ENCODE data around the gene PLPP1. TPM values are rescaled to one million over a fixed set of nuclear protein-coding genes. Genes with fewer than 3 reads are reported as not detected.

The PLPP1 gene
- total and polyA plus RNA-seq, 2 of the 8 experiments (the other 6 are each of a cell fraction or from before 2014, with no cell fraction given): 43.7 to 91.3 TPM

DNA sequence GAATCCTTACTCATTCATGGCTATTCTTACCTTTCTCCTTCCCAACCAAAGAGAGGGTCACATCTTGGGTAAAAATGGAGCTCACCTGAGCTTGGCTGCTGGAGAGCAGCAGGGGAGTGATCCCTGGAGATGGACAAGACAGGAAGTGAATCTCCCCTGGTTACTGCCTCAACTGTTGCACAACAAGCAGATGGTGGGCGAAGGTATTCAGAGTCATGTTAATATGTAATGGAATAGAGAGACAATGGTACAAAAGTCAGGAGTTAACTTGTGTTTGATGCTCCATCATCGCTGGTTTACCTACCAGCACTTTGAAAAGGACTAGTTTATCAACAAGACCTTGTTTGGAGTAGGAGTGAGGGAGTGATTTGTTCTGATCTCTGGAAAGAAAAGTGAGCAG lies 13.0 kb upstream of the PLPP1 start:
- WGBS, 2 experiments (ENCODE audit: extremely low coverage in 1 of 2, insufficient coverage in 1 of 2, insufficient read length in 1 of 2, insufficient replicate concordance in 2 of 2, low coverage in 1 of 2, low lambda C conversion rate in 2 of 2, missing lambda C conversion rate in 1 of 2): 97% methylated on average over 2 of the region's 2 CpGs; no CpG with 5 or more reads in 1 of the 2 experiments
- Histone ChIP-seq H2BK5ac (ENCODE audit: low read depth, low read length) (no peak overlapping the region), H4K8ac (ENCODE audit: extremely low read depth, insufficient read depth, low read length) (no peak overlapping the region), H3K27me3 (replicated peaks in 1 of 4; ENCODE audit: control insufficient read depth in 3 of 4, extremely low read depth in 1 of 4, insufficient read depth in 3 of 4, low read length in 3 of 4) (no peaks in the 10 kb centered on the region), H3K79me2 (ENCODE audit: control insufficient read depth in 1 of 2, insufficient read depth in 2 of 2, low read length in 2 of 2) (no peaks in the 10 kb centered on the region), H4K5ac (ENCODE audit: insufficient read length, low read depth, low read length) (no peak overlapping the region), H4K20me1 (replicated peaks in 1 of 2; ENCODE audit: control insufficient read depth in 1 of 2, insufficient read depth in 2 of 2, low read length in 2 of 2) (no peaks in the 10 kb centered on the region), H3K4me1 (replicated peaks in 1 of 4; ENCODE audit: control insufficient read depth in 3 of 4, insufficient read depth in 4 of 4, low read length in 3 of 4) (0 out of 7 replicates have a peak, but pooled peaks cover 0 to 4% (median 0%) of the 10 kb centered on the region in 4 experiments), H3K23ac (ENCODE audit: insufficient read length) (no peak overlapping the region), H2BK20ac (ENCODE audit: low read length) (no peak overlapping the region), H3K79me1 (ENCODE audit: low read depth, low read length) (no peaks in the 10 kb centered on the region), H2AFZ (ENCODE audit: low read length) (no peak overlapping the region), H3K9ac (replicated peaks in 1 of 4; ENCODE audit: extremely low read depth in 1 of 4, low read depth in 3 of 4, low read length in 3 of 4) (no peak overlapping the region), H3K36me3 (ENCODE audit: control insufficient read depth in 2 of 4, insufficient read depth in 4 of 4, low read length in 3 of 4) (no peaks in the 10 kb centered on the region), H3K4ac (replicated peaks; ENCODE audit: insufficient read length, low read depth, low read length) (no peak overlapping the region), H2AK5ac (ENCODE audit: low read depth, low read length) (no peak overlapping the region), H2BK12ac (ENCODE audit: low read depth, low read length) (no peak overlapping the region), H4K91ac (replicated peaks; ENCODE audit: insufficient read length, low read length) (no peak overlapping the region), H2BK15ac (ENCODE audit: low read length) (no peak overlapping the region), H3K23me2 (ENCODE audit: low read depth, low read length) (no peaks in the 10 kb centered on the region), H3K27ac (ENCODE audit: low read depth, low read length) (no peak overlapping the region), H3K14ac (ENCODE audit: insufficient read length) (no peak overlapping the region), H2BK120ac (replicated peaks; ENCODE audit: low read depth, low read length) (no peak overlapping the region), H3K18ac (ENCODE audit: extremely low read depth, low read length) (no peak overlapping the region), H3K9me3 (ENCODE audit: insufficient read depth in 2 of 2, low read depth in 1 of 2, low read length in 1 of 2) (no peaks in the 10 kb centered on the region), H3K4me3 (ENCODE audit: extremely low read depth in 1 of 4, insufficient read depth in 2 of 4, low read depth in 3 of 4, low read length in 4 of 4) (no peak overlapping the region), H3K56ac (replicated peaks; ENCODE audit: insufficient read length, low read depth, low read length) (no peak overlapping the region), H3K4me2 (ENCODE audit: insufficient read depth in 1 of 2, low read depth in 2 of 2, low read length in 2 of 2) (no peak overlapping the region)
- DNase-seq (ENCODE audit: low read depth in 1 of 2, low spot score in 2 of 2) (no peak), FAIRE-seq (no peak)
- ChIA-PET CTCF (ENCODE audit: partially characterized antibody) (interaction anchor here (0.6 kb wide), 2 partner anchors 71 to 144 kb away, joined by 3 read pairs; no protein-coding TSS in a partner anchor), POLR2A (ENCODE audit: partially characterized antibody) (interaction anchor here (1.5 kb wide), 1 partner anchor 13 kb away, joined by 4 read pairs; the partner anchor contains the start of gene PLPP1)
- TF ChIP-seq CEBPB (IDR thresholded peaks at IDR 0.05; ENCODE audit: low read depth, low read length) (0 out of 2 replicates have a peak, but pooled peaks have one; percentile 12), POU5F1 (IDR thresholded peaks at IDR 0.05; ENCODE audit: low read depth, low read length) (no peak)

All from H1 (cell line).